ENCODE measurements around the gene CCR3.
"Not testable (repeated sequence)": the region's sequence is repeated elsewhere in the genome, so short reads cannot be mapped to it uniquely, and the experiment has no call there.

Gene CCR3

GRCh38 chr3:46242120-46242519, at the start of gene CCR3:
Gene CCR3, plus strand, starts transcription at chr3:46242460. Its CDS starts 22,699 bp downstream, at chr3:46265159.
- no peak for DNase-seq (ENCODE audit: low spot score)

GRCh38 chr3:46192939-46193338, 49.3 kb upstream of the CCR3 start:
- DNase-seq (ENCODE audit: low spot score), result no peak

DNA sequence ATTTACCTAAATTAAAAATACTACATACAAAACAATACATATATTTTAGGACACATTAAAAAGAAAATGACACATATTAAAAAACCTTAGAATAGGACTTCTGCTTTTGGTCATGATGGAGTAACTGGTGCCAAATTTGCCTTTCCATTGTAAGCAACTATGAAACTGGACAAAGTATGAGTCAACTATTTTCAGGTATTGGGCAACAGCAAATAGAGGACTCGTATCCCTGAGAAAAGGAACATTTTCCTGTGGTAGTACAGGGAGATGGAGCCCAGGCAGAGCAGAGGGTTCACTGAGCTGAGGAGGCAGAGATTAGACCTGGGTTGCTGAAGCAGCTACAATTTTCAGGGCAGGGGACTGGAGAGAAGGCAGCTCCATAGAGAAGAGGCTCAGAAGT, 48.8 kb upstream of the CCR3 start:
- DNase-seq (ENCODE audit: low spot score), result no peak

DNA sequence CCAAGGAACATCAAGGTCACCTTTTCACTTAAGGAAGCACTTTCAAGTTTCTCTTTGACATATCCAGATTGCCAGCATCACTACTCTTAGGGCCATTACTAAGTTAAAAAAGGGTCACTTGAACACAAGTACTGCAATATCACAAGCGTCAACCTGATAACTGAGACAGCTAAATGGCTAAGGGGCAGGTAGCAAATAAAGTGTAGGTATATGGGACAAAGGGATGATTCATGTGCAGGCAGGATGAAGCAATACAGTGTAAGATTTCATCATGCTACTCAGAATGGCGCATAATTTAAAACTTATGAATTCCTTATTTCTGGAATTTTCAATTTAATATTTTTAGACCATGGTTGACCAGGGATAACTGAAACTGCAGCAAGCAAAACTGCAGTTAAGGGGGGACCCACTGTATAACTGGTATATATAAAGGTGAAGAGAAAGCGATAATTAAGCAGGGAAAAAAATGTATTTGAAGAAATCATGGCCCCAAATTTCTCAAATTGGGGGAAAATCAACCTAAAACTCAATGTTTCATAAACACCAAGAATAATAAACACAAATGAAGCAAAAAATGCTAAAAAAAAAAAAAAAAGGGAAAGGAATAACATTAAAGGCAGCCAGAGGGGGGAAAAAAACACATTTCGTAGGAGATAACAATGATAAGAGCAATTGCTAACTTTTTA, 47.2 kb upstream of the CCR3 start:
- no peak for DNase-seq (ENCODE audit: low spot score)

- no peak for DNase-seq (ENCODE audit: low spot score)
Observed at GRCh38 chr3:46196261-46196957, 45.9 kb upstream of the CCR3 start.

- no peak for DNase-seq (ENCODE audit: low spot score)
Observed at GRCh38 chr3:46200211-46200610, 42.0 kb upstream of the CCR3 start.

GRCh38 chr3:46200790-46201189, 41.5 kb upstream of the CCR3 start:
- no peak for DNase-seq (ENCODE audit: low spot score)

DNA sequence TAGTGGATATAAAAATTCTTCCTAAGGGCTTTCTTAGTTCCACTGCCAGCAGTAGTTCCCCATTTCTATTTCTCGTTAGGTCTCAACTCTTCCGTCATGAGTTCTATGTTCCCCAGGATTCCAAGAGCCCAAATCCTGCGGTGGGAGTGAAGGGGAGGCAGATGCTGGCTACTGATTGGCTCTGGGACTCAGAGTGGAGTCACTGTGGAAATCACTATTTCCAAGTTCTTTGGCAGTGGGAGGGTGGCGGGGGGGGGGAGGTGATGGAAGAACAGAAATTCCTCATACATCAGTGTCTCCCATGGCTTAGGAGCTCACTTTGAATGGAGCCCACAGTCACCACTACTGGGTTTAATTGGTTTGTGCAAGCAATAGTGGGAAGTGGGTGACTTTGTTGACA, 39.7 kb upstream of the CCR3 start:
- no peak for DNase-seq (ENCODE audit: low spot score)

- no peak for DNase-seq (ENCODE audit: low spot score)
Observed at GRCh38 chr3:46203681-46204080, 38.6 kb upstream of the CCR3 start.

GRCh38 chr3:46205286-46205960, 36.8 kb upstream of the CCR3 start:
- no peak for DNase-seq (ENCODE audit: low spot score)

GRCh38 chr3:46206282-46207015, 35.8 kb upstream of the CCR3 start:
- no peak for DNase-seq (ENCODE audit: low spot score)

DNA sequence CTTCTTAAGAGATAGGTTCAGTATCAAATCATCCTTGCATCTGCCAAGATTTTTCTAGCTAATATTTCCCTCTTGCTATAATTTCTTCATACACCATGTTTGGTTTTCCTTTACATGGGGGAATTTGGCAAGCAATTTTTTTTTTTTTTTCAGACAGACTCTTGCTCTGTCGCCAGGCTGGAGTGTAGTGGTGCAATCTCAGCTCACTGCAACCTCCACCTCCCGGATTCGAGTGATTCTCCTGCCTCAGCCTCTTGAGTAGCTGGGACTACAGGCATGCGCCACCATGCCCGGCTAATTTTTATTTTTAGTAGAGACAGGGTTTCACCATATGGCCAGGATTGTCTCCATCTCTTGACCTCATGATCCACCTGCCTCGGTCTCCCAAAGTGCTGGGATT, 34.7 kb upstream of the CCR3 start:
- DNase-seq (ENCODE audit: low spot score), result not testable (repeated sequence)

- DNase-seq (ENCODE audit: low spot score), result no peak
Observed at GRCh38 chr3:46208167-46208704, 34.0 kb upstream of the CCR3 start, which contains the start of gene CCR1. Gene CCR1, minus strand, starts transcription at chr3:46208313. Its CDS starts 4,000 bp downstream, at chr3:46204313.

DNA sequence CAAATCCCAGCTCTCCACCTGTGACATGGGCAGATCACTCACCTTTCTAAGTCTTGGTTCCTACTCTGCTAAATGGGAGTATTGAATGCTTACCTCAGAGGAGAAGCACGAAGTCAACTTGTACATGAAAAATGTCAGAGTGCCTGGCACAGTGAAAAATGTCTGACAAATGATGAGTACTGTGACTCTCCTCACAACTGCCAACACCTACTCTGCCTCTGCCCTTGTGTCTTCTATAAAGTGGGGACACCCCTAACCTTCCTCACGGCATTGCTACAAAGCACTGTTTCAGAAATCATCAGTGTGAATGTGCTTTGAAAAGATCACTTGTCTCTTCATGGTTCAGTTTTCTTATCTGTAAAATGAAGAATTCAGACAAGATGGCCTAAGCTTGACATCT, 33.2 kb upstream of the CCR3 start:
- no peak for DNase-seq (ENCODE audit: low spot score)

DNA sequence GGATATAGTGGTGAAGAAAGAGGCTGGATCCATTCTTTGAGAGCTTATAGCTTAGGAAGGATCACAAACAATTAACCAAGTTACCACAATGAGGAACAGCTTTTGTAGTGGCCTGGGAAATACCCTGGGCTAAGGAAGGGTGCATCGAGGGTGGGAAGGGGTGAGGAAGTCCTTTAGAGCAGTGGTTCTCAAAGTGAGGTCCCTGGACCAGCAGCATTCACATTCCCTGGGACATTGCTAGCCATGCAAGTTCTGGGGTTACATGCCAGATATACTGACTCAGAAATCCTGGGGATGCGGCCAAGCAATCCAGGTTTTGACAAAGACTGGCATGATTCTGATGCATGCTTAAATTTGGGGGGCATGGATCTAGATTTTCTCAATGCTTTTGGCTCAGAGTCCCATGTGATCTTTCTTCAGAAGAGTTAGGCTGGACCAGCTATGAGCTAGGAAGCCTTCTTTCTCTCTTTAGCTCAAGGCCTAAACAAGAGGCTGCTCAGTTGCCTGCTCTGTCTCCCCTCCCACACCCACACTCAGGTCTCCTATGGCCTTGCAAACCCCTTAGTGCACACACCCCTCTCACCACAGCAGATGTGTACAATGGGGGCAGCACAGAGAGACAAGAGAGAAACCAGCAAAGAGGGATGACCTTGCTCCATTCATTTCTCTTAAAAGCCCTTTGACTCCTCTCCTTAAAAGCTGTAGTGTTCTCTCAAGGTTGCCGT, 32.4 kb upstream of the CCR3 start:
- no peak for DNase-seq (ENCODE audit: low spot score)

- DNase-seq (ENCODE audit: low spot score), result no peak
Observed at GRCh38 chr3:46212101-46212500, 30.2 kb upstream of the CCR3 start.

DNA sequence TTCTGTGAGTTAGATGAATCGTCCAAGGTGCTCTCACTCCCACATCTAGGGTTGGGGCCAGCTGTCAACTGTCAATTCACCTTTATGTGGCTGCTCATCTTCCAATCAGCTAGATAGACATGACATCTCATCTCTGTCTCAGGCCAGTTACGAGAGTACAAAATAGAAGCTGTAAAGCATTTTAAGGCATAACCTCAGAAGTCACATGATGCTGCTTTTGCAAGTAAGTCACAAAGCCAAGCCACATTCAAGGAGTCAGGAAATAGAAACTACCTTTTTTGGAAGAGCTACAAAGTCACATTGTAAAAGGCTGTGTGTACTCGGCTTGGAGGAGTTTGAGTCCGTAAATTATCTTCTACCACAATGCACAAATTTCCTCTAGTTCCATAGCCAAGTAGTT, 29.1 kb upstream of the CCR3 start:
- no peak for DNase-seq (ENCODE audit: low spot score)

DNA sequence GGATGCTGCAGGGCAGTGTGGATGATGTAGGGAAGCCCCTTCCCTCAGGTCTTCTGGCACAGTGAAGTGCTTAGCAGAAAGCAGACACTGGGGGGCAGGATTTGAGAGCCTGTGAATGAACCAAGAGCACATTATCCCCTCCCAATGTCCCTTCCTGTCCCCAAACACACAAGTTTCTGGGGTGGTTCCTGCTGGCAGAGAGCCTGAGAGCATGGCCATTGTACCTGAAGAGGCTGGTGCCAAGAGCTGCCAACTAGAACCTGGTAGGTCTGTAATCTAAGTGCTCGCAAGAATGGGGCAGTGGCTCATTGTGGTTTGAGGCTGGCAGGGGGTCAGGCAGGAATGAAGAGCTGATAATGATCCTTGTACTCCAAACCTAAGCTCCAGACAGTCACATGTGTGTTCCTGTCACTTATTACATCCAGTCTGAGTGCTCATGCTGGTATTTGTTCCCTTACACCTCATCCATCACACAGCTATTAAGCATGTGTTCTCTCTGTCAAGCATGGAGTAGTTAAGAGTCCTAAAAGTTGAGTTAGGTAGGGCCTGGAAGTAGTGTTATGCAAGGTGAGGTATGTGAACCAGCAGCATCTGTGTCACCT, 27.4 kb upstream of the CCR3 start:
- no peak for DNase-seq (ENCODE audit: low spot score)

- no peak for DNase-seq (ENCODE audit: low spot score)
Observed at GRCh38 chr3:46215810-46216414, 26.3 kb upstream of the CCR3 start.

DNA sequence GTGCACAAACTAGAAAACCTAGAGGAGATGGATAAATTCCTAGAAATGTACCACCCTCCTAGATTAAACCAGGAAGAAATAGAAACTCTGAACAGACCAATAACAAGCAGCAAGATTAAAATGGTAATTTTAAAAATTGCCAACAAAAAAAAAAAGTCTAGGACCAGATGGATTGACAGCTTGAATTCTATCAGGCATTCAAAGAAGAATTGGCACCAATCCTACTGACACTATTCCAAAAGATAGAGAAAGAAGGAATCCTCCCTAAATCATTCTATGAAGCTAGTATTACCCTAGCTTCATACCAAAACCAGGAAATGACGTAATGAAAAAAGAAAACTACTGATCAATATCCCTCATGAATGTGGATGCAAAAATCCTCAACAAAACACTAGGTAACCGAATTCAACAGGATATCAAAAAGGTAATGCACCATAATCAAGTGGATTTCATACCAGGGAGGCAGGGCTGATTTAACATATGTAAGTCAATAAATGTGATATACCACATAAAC, 24.0 kb upstream of the CCR3 start:
- no peak for DNase-seq (ENCODE audit: low spot score)

Measured in hematopoietic multipotent progenitor cell treated with erythropoietin and hydrocortisone succinate and interleukin-3 and kit ligand, for 15 days (in vitro differentiated cells).